ENCODE results near the gene ZNF549.
A peak's percentile ranks its signal among the peaks of the same experiment; 100 is the strongest.

ZNF549 gene

GRCh38 chr19:57599377-57599760 lies 72.2 kb downstream of the ZNF549 start:
- peak overlapping the region; percentile 65 for H3K4me3 ChIP-seq (ENCODE audit: control insufficient read depth, low read depth, low read length)
- no peak for DNase-seq (ENCODE audit: low read depth)
- TF ChIP-seq CTCF (conservative IDR thresholded peaks at IDR 0.05; ENCODE audit: control insufficient read depth, insufficient read depth, low read depth, low read length) = no peak

GRCh38 chr19:57599761-57600383 lies 72.7 kb downstream of the ZNF549 start, which contains the start of gene ZNF530:
ZNF530 (plus strand) TSS chr19:57599885; CDS start chr19:57604346, 4,461 bp downstream.
- peak; percentile 92 for DNase-seq (ENCODE audit: low read depth)
- peak within 1 kb of the TSS; percentile 65 for H3K4me3 ChIP-seq (ENCODE audit: control insufficient read depth, low read depth, low read length)
- no peak for TF ChIP-seq CTCF (conservative IDR thresholded peaks at IDR 0.05; ENCODE audit: control insufficient read depth, insufficient read depth, low read depth, low read length)

- DNase-seq (ENCODE audit: low read depth) = no peak
- TF ChIP-seq CTCF (conservative IDR thresholded peaks at IDR 0.05; ENCODE audit: control insufficient read depth, insufficient read depth, low read depth, low read length) = no peak
- no peak overlapping the region for H3K4me3 ChIP-seq (ENCODE audit: control insufficient read depth, low read depth, low read length)
Measured at GRCh38 chr19:57606931-57607330, 79.8 kb downstream of the ZNF549 start.

Data from fibroblast of mammary gland (primary cell).